Body of pancreas (tissue), 2 donors: ENCODE results near the gene PRDM10. TPM values are rescaled to one million over a fixed set of nuclear protein-coding genes. Genes with fewer than 3 reads are reported as not detected.

Source experiments
- total RNA-seq, 2 donors: library from RNA; depleted of rRNA; stranded (reverse); fragments of >200 nt; gene quantifications; one replicate each; pipeline ENCODE4 v1.1.0, GENCODE V29; 2016

The PRDM10 gene
- total RNA-seq, 2 donors from 2014 or later = 4.7 to 14.5 TPM

Other genes starting within 250 kb of the PRDM10 start
- gene TMEM45B, start 187.0 kb downstream of the PRDM10 start, total RNA-seq = 1 to 10 TPM; 1.8 to 4.6 TPM
- 10 to 100 TPM; 29.8 to 31.6 TPM for gene NFRKB, start 107.3 kb downstream of the PRDM10 start, total RNA-seq
- gene APLP2, start 67.1 kb upstream of the PRDM10 start, total RNA-seq = 100 to 1,000 TPM; 157 to 177 TPM
- gene ST14, start 156.9 kb upstream of the PRDM10 start, total RNA-seq = 10 to 100 TPM; 55.3 to 61.0 TPM